NCI-H2171 (cell line): Measurements from ENCODE around the gene COQ2.
"Not testable (repeated sequence)": the region's sequence is repeated elsewhere in the genome, so short reads cannot be mapped to it uniquely, and the experiment has no call there.

Experiments
- DNase-seq: peaks from one replicate; lab custom pipeline; 2025; lab: John Stamatoyannopoulos, UW

COQ2 gene

GRCh38 chr4:83283181-83283580 lies 1.4 kb downstream of the COQ2 start:
- no peak for DNase-seq

GRCh38 chr4:83282049-83282535 lies 2.5 kb downstream of the COQ2 start:
- DNase-seq: peak; percentile 1

GRCh38 chr4:83281307-83281706 lies 3.3 kb downstream of the COQ2 start:
- no peak for DNase-seq

GRCh38 chr4:83276299-83277040 lies 8.1 kb downstream of the COQ2 start:
- no peak for DNase-seq

- DNase-seq: not testable (repeated sequence)
Observed at GRCh38 chr4:83273926-83274325, 10.7 kb downstream of the COQ2 start.

DNA sequence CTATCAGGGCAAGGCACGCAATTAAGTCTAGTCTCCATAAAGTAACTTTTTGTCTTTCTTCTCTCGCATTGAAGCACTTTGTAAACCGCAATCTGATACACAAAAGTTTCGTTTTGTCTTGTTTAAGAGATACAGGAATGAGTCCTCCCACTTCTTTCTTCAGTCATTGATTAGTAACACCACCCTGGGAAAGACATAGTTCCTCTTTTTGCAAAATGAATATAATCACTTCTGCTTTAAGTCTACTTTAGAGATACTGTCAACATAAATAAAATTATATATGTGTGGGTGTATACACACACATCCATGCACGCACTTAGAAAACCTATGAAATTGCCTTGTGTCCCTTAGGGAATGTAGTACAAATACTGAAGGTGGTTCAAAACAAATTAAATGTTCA lies 11.7 kb downstream of the COQ2 start:
- no peak for DNase-seq

- no peak for DNase-seq
Observed at GRCh38 chr4:83269256-83269655, 15.3 kb downstream of the COQ2 start.

DNA sequence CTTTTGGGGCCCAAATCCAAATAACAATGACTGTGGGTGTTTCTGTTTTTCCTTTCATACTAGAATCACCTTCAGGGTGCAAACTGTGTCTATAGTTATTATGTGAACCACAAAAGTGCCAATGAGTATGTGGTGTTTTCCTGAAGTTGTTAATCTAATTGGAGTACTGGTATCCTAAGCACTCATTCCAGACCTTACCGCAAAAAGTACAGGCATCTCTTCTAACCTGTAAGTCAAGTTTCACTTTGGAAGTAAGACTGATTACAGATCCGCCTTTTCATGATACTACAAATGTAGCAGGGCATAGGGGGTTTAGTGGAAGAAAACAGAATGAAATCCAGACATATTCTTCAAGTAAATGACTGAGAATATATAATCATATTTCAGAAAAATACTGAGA lies 16.1 kb downstream of the COQ2 start:
- DNase-seq: no peak

DNA sequence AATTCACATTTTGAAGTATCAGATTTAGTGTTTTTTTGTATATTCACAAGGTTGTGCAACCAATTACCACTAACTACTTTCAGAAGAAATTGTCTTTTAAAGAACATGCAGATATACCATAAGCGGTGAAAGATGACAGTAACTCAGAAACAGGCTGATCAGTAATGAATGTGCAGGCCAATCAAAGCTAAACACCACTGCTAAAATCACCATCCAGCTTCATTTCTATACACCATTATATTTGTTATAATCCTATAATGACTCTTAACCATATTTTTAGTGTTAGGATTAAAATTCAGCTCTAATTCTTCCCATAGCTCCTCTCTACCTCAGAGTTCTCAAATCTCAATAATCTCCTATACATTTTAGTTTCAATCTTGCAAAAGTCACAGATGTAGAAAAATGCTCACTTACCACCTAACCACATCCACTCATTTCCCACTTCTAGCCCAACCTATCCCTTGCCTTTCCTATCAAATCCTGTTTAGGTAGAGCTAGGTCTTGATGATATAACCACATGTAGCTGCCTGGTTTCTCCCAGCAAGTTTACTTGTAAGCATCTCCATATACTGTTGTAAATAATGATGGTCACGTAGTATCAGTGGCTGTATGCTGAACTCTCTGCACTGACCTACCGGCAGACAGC lies 16.6 kb downstream of the COQ2 start:
- no peak for DNase-seq

- DNase-seq: no peak
Observed at GRCh38 chr4:83267121-83267829, 17.3 kb downstream of the COQ2 start.

GRCh38 chr4:83266689-83267088 lies 17.9 kb downstream of the COQ2 start:
- no peak for DNase-seq

GRCh38 chr4:83263106-83263505 lies 21.5 kb downstream of the COQ2 start:
- no peak for DNase-seq

DNA sequence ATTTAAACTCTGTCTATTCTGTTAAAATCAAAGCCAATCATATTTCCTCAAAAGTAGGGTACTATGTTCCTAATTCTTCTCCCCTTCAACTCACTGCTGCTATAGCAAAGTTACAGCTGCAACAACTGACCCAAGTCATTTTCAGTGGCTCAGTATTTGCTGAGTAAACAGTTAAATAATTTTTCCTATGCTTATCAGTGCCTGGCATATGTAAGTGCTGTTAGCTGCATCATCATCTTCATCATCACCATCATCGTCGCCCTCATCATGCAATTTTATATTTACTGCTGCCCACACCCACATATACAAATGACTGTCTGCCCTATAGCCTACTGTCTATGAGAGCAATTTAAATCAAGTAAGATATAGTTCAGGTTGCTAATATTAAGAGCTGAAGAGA lies 21.9 kb downstream of the COQ2 start:
- DNase-seq: no peak

DNA sequence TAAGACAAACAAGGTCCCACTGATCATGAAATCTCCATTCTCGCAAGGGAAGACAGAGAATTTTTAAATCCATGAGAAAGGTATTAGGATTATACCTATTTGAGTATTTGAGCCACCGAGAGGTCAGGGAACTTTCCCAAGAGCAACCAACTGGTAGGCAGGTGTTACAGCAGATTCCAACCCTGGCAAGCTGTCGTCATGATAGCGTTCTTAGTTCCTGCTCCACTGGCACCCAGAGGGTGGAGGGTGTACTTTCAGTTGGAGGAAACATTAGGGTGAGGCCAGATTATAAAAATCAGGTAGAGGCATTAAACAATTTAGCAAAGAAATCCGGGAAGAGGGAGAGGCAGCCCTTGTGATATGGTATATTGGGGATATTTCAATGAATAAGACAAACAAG lies 23.3 kb downstream of the COQ2 start:
- DNase-seq: no peak

- no peak for DNase-seq
Observed at GRCh38 chr4:83259586-83259985, 25.0 kb downstream of the COQ2 start.

DNA sequence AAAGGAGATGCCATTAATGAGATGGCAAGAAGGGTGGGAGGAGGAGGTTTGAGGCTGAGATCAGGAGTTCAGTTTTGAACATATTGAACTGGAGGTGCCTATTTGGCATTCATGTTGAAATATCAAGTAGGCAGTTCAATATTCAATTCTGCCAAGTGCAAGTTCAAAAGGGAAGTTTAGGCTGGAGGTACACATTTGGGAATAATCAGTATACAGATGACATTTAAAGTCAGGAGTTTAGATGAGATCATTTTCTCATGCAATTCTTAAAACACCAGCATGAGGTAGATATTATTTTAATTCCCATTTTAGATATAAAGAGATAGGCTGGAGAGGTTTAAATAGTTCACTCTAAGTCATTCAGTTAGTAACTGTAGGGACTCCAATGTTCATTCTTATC lies 26.1 kb downstream of the COQ2 start:
- DNase-seq: no peak

DNA sequence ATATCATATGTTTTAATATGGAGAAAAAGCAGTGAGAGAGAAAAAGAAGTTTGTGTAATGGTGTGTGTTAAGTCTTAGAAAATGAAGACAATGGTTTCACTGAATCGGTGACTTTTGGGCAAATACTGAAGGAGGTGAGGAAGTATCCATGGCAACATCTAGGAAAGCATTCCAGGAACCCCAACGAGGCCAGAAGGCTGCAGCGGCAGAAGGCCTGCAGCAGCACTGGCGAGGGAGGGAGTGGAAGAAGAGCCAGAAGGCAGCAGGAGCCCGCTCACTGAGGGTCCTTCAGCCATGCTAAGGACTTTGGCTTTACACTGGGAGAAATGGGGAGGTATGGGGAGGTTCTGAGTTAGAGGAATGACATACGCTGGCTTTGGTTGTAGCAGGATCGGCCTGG lies 26.8 kb downstream of the COQ2 start:
- no peak for DNase-seq

DNA sequence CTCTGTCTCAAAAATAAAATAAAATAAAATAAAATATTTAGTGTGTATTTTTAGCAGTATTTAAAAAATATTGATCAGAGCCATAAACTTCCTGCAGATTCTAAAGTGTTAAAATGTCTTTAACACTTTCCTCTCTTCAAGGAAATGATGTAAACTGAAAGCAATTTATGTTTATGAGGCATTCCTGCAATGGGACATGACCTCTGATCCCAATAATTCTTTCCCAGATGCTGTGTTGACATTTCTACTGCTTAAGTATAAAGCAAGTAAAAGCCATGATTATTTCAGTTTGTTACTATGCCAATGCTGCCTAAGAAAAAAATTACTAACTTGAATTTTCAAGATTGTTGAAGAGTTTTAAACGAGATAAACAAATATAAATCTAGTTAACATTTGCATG lies 29.0 kb downstream of the COQ2 start:
- DNase-seq: no peak

DNA sequence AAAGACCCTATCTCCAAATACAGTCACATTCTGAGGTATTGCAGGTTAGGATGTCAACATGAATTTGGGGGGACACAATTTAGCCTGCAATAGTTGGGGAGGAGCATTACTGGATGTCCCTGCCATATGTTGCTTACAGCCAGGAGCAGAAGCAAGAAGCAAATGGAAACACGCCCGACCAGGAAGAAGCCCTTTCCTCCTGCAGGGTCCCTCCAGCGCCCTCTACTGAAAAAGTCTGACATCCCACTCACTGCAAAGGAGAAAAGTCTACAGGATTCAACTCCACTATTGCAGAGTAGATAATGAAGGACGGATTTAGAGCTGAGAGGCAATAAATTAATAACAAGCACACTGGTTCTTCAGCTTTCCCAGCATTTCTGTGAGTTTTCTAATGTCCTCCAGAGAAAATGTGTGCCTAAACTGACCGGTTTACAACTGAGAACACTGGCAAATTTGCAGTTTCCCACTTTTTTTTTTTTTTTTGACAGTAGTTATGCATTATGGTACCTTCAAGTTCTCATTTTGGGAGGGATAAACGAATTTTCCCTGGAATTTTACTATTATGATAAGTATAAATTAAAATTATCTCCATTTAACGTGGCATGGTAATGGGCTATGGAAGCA lies 31.7 kb downstream of the COQ2 start:
- DNase-seq: no peak

DNA sequence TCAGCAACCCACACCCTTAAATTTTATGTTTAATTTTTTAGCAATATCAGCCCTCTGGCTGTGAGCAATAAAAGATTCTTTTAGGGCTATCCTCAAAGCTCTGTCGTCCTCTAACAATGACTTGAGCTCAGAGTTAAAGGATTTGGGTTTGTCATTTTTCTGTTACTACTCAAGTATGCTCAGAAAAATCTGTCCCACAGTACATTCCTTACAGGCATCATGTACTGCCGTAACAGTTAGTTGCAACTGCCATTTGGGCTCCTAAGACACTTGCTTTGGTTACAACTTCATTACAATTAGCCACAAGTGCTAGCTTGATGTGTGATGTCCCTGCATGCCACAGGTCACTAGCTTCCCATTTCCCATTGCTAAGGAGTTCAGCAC lies 33.2 kb downstream of the COQ2 start:
- no peak for DNase-seq

GRCh38 chr4:83250687-83251446 lies 33.7 kb downstream of the COQ2 start:
- DNase-seq: no peak

- DNase-seq: no peak
Observed at GRCh38 chr4:83248486-83248885, 36.1 kb downstream of the COQ2 start.
